Activated B cell treated with CpG ODN at 0.5 μM for 24 hours (primary cell): Measurements from ENCODE around the gene TSN. TPM values are rescaled to one million over a fixed set of nuclear protein-coding genes. Genes with fewer than 3 reads are reported as not detected.

Experiments
- ATAC-seq: fragments of 200-7000 bp; cut with Tn5 transposase; one replicate; pipeline ENCODE4 v1.10.0; 2021; ENCODE audit warnings: low read depth, mild to moderate bottlenecking, moderate library complexity
- CTCF ChIA-PET: fragments of 350-600 bp; sonication (Branson Sonifier 250); formaldehyde crosslinking; loops from one replicate; lab custom pipeline; 2021; ENCODE audit warnings: antibody characterized with exemption; lab: Charles Lee
- POLR2A ChIA-PET: fragments of 350-600 bp; sonication (Branson Sonifier 250); formaldehyde crosslinking; loops from one replicate; lab custom pipeline; 2021; ENCODE audit warnings: antibody characterized with exemption; lab: Charles Lee
- DNase-seq: peaks from one replicate; pipeline ENCODE4 v3.0.0; 2022
- H3K27ac Mint-ChIP-seq: one replicate; pipeline ENCODE4 v1.8.0; 2020; ENCODE audit warnings: mixed read lengths
- H3K27me3 Mint-ChIP-seq: one replicate; pipeline ENCODE4 v1.8.0; 2021; ENCODE audit warnings: mixed read lengths
- H3K36me3 Mint-ChIP-seq: one replicate; pipeline ENCODE4 v1.8.0; 2021; ENCODE audit warnings: low read depth, mixed read lengths
- H3K4me1 Mint-ChIP-seq: one replicate; pipeline ENCODE4 v1.8.0; 2021; ENCODE audit warnings: mixed read lengths
- H3K4me3 Mint-ChIP-seq: one replicate; pipeline ENCODE4 v1.8.0; 2020; ENCODE audit warnings: mild to moderate bottlenecking, mixed read lengths
- H3K9me3 Mint-ChIP-seq: one replicate; pipeline ENCODE4 v1.8.0; 2020; ENCODE audit warnings: mixed read lengths
- intact Hi-C: fragments of 100-400 bp; cut with micrococcal nuclease; formaldehyde crosslinking; loops from one replicate; pipeline ENCODE4 v1.15.1; 2024
- total RNA-seq: library from RNA; stranded (reverse); gene quantifications from 2 replicates; pipeline ENCODE4 v1.2.3, GENCODE V29; 2022
- TF ChIP-seq, protein P1 (sequence below): fragments of 200-600 bp; IDR thresholded peaks from one replicate; pipeline ENCODE4 v1.8.0; 2022; ENCODE audit warnings: antibody characterized with exemption, mild to moderate bottlenecking

TSN gene
- total RNA-seq, 1 donor from 2014 or later, result 60.8 TPM

DNA sequence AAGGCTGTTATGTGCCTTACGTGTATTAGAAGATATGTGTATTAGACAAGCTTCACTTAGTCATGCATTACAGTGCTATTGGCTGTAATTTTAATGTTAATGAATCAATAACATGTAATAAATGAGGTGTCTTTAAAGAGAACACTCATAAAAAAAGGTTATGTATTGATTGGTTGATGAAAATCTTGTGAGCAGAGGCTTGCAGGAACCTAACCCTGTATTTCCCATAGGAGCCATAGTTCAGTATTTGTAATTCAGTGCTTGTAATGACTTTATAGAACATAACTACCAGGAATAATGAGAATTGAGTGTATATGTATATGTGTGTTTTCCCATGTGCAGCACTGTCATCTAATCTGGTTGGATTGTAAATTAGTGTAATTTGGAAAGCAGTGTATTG, 33.2 kb downstream of the TSN start:
- CTCF ChIA-PET, result no interaction called here
- TF ChIP-seq, protein P1, sequence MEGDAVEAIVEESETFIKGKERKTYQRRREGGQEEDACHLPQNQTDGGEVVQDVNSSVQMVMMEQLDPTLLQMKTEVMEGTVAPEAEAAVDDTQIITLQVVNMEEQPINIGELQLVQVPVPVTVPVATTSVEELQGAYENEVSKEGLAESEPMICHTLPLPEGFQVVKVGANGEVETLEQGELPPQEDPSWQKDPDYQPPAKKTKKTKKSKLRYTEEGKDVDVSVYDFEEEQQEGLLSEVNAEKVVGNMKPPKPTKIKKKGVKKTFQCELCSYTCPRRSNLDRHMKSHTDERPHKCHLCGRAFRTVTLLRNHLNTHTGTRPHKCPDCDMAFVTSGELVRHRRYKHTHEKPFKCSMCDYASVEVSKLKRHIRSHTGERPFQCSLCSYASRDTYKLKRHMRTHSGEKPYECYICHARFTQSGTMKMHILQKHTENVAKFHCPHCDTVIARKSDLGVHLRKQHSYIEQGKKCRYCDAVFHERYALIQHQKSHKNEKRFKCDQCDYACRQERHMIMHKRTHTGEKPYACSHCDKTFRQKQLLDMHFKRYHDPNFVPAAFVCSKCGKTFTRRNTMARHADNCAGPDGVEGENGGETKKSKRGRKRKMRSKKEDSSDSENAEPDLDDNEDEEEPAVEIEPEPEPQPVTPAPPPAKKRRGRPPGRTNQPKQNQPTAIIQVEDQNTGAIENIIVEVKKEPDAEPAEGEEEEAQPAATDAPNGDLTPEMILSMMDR, result no peak
- Mint-ChIP-seq H3K4me3 (no peak overlapping the region), H3K27ac (no peak overlapping the region), H3K36me3 (no peaks in the 10 kb centered on the region), H3K4me1 (no peaks in the 10 kb centered on the region), H3K9me3 (no peaks in the 10 kb centered on the region), H3K27me3 (peaks cover 18% of the 10 kb centered on the region)
- ATAC-seq, result no peak
- DNase-seq, result no peak
- POLR2A ChIA-PET, result no interaction called here
- intact Hi-C loops, result no loop called here

DNA sequence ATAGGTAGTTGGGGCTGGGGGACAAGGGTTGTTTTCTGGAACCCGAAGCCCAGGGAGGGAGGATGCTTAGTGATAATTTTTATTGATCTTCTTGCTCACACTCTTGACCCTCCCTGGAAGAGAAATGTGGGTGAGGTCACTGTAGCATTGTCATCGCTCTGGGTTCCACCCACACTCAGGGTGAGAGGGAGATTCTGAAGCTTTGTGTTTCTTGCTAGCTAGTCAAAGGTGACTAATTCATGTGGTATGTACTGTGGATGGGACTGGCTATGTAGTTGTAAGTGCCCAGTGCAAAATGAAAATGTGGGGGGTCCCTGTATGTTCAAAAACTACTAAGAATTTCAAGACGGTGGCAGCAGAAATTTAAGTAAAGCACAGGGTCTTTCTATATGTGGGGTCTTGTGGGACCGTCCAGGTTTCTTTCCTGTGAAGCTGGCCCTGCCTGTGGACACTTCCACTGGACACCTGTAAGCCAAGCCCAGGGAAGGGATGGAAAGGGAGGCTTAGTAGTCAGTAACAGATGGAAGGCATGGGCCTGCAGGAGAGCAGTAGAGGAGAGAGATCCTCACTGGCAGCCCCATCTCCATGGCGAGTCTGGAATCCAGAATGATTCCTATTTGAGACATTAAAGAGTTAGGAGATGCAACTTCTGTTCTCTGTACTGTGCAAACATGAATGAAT, 35.0 kb downstream of the TSN start:
- H3K9me3 Mint-ChIP-seq, result no peaks in the 10 kb centered on the region
- H3K4me3 Mint-ChIP-seq, result no peak overlapping the region
- ATAC-seq (no peak), DNase-seq (no peak)
- intact Hi-C loops, result no loop called here
- peaks cover 22% of the 10 kb centered on the region for H3K27me3 Mint-ChIP-seq
- H3K27ac Mint-ChIP-seq, result no peak overlapping the region
- POLR2A ChIA-PET, result no interaction called here
- CTCF ChIA-PET, result no interaction called here
- no peaks in the 10 kb centered on the region for H3K36me3 Mint-ChIP-seq
- TF ChIP-seq, protein P1, result no peak
- H3K4me1 Mint-ChIP-seq, result no peaks in the 10 kb centered on the region

DNA sequence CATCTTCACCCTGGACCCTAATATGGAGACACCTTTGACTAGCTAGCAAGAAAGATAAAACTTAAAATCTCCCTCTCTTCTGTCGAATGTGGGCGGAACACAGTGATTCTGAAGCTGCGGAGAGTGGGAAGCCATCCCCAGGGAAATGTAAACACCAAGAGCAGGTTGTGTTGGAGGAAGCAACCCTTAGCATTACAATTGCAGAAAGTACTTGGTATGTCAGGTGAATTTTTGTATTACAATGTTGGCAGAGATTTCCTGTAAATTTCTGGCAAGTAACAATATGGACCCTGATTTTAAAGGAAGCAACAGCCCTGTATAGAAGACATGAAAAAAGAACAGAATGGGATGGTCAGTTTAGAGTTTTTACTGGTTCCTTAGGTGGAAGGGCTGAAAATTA, 35.8 kb downstream of the TSN start:
- Mint-ChIP-seq H3K27me3 (peaks cover 23% of the 10 kb centered on the region), H3K4me1 (no peaks in the 10 kb centered on the region), H3K9me3 (no peaks in the 10 kb centered on the region), H3K4me3 (no peak overlapping the region), H3K36me3 (no peaks in the 10 kb centered on the region), H3K27ac (no peak overlapping the region)
- ChIA-PET CTCF (no interaction called here), POLR2A (no interaction called here)
- TF ChIP-seq, protein P1, result no peak
- ATAC-seq (no peak), DNase-seq (no peak)
- intact Hi-C loops, result no loop called here

DNA sequence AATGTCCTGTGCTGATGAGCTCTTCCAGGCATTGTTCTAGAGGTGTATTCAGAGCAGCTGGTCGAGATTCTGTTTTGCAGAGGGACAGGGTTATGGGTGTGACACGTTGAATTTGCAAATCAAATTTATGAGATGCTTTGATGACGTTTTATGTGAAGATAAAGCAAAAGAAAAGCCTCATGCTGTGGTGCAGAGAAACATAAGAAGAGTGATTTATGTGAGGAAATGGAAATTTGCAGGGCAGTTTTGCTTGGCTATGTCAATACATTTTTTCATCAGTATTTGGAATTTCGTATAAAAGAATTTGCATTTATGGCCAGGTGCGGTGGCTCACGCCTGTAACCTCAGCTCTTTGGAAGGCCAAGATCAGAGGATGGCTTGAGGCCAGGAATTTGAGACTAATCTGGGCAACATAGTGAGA, 36.4 kb downstream of the TSN start:
- ChIA-PET CTCF (no interaction called here), POLR2A (no interaction called here)

DNA sequence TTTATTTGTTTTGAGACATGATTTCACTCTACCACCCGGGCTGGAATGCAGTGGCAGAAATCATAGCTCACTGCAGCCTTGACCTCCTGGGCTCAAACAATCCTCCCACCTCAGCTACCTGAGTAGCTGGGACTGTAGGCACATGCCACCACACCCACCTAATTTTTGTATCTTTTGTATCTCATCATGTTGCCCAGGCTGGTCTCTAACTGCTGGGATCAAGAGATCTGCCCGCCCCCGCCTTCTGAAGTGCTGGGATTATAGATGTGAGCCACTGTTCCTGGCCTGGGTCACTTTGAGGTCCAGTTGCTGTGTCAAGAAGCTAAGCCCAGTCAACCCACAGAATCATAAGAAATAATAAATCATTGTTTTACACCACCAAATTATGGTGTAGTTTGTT, 38.4 kb downstream of the TSN start:
- no peak overlapping the region for H3K27ac Mint-ChIP-seq
- intact Hi-C loops, result no loop called here
- TF ChIP-seq, protein P1, result no peak
- CTCF ChIA-PET, result no interaction called here
- H3K4me1 Mint-ChIP-seq, result no peaks in the 10 kb centered on the region
- DNase-seq, result no peak
- no peak overlapping the region for H3K4me3 Mint-ChIP-seq
- POLR2A ChIA-PET, result no interaction called here
- ATAC-seq, result no peak
- no peaks in the 10 kb centered on the region for H3K36me3 Mint-ChIP-seq
- peaks cover 22% of the 10 kb centered on the region for H3K27me3 Mint-ChIP-seq
- H3K9me3 Mint-ChIP-seq, result no peaks in the 10 kb centered on the region

More for the DNA sequence above, 36.4 kb downstream of the TSN start:
- Mint-ChIP-seq H3K36me3 (no peaks in the 10 kb centered on the region), H3K4me1 (no peaks in the 10 kb centered on the region), H3K9me3 (no peaks in the 10 kb centered on the region), H3K27ac (no peak overlapping the region), H3K27me3 (peaks cover 26% of the 10 kb centered on the region), H3K4me3 (no peak overlapping the region)
- TF ChIP-seq, protein P1, result no peak
- DNase-seq (no peak), ATAC-seq (no peak)
- intact Hi-C loops, result no loop called here
